ENCODE measurements around the gene CCDC154.
"Not testable (repeated sequence)": the region's sequence is repeated elsewhere in the genome, so short reads cannot be mapped to it uniquely, and the experiment has no call there.

Gene CCDC154

DNA sequence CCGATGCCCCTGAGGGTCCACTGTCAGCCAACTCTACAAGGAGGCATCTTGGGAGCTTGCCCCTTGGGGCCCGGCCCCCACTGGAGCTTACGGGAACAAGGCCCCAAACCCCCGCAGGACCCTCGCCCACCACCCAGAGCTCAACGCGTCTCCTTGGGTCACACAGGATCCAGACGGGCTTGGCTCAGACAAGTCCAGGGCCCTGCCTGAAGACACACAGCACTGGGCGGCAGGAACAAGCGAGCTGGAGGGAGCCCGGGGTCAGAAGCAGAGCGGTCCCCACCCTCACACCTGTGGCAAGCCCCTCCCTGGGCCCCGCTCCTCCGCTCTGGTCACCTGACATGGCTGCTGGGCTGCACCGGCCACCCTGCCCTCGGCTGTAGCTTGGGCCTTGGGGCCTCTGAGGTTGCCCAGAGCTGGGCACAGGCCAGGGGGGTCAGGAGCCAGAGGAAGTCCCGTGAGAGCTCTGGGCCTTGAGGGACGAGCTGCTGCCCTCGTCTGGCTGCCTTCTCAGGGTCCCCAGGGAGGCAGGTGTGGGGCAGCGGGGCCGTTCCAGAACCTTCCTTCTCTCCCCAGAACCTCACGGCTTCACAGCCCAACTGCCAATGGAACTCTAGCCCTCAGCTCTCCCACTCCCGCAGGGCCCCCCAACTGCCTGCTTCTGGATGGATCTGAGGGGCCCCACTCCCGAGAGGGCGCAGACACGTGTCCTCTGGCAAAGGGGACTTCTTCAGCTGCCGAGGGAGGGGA, at the start of gene CCDC154:
CCDC154 (minus strand) TSS at position 577 of the 750 bp plus-strand sequence; CDS start at position 343, 234 bp downstream.
- DNase-seq (ENCODE audit: low spot score), result no peak

DNA sequence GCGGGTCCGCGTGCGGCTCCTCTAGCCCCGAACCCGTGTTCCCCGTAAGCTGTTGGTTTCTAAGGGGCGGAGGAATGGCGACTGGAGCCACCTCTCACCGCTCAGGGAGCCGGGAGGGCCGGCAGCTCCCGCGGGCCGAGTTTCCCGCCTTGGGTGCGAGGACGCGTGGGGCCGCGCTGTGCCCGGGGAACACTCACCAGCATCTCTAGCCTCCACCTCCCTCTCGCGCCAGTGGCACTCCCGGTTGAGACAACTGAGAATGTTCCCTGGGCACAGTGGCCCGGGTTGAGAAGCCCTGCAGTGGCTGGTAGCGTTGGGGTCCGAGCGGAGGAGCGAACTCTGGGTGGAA, 49.4 kb upstream of the CCDC154 start:
- no peak for DNase-seq (ENCODE audit: low spot score)

GRCh38 chr16:1492923-1493745, 48.8 kb upstream of the CCDC154 start, which contains the start of gene TELO2:
Gene TELO2 (plus strand): TSS chr16:1493360. CDS start chr16:1494282, 922 bp downstream.
- DNase-seq (ENCODE audit: low spot score), result peak; percentile 92

DNA sequence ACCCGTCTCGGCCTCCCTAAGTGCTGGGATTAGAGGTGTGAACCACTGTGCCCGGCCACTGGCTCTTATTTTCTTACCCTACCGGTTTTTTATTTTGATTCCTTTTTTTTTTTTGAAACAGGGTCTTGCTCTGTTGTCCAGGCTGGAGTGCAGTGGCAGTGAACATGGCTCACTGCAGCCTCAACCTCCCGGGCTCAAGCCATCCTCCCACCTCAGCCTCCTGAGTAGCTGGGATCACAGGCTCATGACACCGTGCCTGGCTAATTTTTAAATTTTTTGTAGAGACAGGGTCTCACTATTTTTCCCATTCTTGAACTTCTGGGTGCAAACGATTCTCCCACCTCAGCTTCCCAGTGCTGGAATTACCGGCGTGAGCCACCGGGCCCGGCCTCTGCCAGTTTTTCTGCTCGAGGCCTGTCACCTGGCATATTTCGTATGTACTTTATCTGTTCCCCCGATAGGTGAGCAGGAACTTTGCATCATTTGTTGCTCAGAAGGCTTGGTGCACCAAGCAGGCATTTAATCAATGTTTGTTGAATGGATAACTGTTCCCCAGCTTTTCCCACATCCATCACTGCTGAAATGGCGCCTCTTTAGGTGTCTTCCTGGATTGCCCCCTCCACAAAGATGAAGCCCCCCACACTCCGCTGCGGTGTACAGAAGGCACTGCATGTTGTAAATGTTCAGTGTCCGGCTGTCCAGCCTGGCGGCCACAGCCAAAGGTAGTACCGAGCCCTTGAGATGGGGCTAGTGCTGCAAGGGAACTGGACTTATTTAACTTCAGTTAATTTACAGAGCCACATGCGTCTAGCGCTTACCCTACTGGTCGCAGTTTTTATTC, 47.9 kb upstream of the CCDC154 start:
- peak; percentile 63 for DNase-seq (ENCODE audit: low spot score)

DNA sequence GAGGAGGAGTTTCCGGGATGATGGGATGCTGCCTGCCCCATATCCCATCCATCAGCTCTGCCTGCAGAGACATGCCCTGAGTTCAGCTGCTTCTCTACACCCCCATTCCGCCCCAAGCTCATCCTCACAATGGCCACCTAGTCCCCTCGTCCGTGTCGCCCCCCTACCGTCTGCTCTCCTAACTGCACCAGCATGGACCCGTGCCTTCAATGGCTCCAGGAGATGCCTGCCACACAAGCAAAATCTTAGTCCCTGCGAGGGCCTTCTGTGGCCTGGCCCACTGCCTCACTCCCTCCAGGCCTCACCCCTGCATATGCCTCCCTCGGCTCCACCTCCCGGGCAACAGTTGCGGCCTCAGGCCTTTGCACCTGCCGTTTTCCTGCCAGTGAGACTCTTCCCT, 47.0 kb upstream of the CCDC154 start:
- no peak for DNase-seq (ENCODE audit: low spot score)

GRCh38 chr16:1489077-1489476, 44.7 kb upstream of the CCDC154 start:
- DNase-seq (ENCODE audit: low spot score), result no peak

- DNase-seq (ENCODE audit: low spot score), result no peak
Observed at GRCh38 chr16:1488619-1489018, 44.3 kb upstream of the CCDC154 start, which contains the start of gene PTX4. Gene PTX4 (minus strand): TSS chr16:1488944. CDS start chr16:1488909, 35 bp downstream.

DNA sequence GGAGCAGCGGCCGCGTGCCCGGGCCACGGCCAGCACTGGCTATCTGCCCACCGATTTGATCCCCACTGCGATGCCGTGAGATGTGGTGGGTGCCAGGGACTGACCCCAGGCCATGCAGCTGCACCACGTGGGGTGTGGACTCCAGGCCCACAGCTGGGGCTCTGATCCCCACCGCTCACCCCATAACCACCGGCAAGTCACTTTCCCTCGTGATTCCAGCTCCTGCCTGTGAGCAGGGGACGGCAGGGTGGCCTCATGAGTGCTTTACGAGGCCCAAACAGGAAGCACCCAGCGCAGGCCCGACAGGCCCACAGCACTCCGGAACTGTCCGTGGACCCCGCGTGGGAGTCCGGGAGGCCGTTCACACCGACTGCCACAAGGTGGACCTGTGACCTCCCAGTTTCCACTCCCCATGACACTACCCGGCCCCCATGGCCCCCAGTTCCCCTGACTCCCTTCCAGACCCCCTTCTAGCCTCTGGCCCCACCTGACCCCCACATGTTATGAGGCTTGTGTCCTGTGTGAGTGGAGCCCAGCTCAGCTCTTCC, 43.8 kb upstream of the CCDC154 start:
- no peak for DNase-seq (ENCODE audit: low spot score)

GRCh38 chr16:1487395-1488053, 43.2 kb upstream of the CCDC154 start:
- no peak for DNase-seq (ENCODE audit: low spot score)

DNA sequence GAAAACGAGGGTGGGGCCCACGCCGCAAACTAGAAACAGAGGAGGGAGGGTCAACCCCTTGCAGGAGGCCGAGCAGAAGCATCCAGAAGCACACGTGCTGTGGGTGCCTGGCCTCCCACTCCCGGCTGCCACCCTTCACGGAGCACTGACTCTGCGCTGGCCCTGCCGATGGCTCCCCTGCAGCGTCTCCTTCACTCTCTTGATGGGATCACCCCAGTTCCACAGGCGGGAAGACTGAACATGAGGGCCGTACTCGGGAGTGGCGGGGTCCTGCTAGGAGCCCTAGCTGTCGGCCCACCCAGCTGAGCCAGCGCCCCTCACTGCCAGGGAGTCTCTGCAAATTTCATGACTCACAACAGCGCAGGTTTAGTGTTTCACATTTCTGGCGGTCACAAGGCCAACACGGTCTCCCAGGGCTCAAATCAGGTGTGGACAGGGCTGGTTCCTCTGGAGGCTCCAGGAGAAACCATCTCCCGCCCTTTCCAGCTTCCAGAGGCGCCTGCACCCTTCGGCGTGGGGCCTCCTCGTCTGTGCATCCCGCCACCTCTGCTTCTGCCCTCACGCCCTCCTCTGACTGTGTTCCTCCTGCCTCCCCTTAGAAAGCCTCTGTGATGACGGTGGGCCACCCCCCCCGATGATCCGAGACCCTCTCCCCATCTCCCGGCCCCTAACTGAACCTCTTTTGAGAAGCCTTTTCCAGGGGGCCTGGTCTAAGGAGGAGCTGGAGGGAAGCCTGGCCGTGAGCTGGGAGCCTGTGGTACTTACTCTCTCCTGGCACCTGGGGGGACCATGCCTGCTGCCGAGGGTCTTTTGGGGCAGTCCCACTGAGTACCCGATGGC, 42.4 kb upstream of the CCDC154 start:
- no peak for DNase-seq (ENCODE audit: low spot score)

GRCh38 chr16:1485847-1486496, 41.6 kb upstream of the CCDC154 start:
- DNase-seq (ENCODE audit: low spot score), result no peak

- DNase-seq (ENCODE audit: low spot score), result no peak
Observed at GRCh38 chr16:1481906-1482835, 37.8 kb upstream of the CCDC154 start.

GRCh38 chr16:1478937-1479336, 34.6 kb upstream of the CCDC154 start:
- not testable (repeated sequence) for DNase-seq (ENCODE audit: low spot score)

DNA sequence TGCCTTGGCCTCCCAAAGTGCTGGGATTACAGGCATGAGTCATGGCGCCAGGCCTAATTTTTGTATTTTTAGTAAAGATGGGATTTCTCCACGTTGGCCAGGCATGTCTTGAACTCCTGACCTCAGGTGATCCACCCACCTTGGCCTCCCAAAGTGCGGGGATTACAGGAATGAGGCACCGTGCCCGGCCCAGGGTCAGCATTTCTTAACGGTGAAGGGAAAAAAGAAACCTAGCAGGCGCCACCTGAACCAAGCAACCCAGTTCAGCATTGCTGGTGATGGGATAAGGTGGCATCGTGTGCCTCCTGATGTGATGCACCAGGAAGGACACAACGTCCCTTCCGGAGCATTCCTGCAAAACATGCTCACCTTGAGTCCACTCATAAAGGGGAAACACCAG, 32.7 kb upstream of the CCDC154 start:
- DNase-seq (ENCODE audit: low spot score), result no peak

- DNase-seq (ENCODE audit: low spot score), result no peak
Observed at GRCh38 chr16:1475552-1476114, 31.3 kb upstream of the CCDC154 start.

DNA sequence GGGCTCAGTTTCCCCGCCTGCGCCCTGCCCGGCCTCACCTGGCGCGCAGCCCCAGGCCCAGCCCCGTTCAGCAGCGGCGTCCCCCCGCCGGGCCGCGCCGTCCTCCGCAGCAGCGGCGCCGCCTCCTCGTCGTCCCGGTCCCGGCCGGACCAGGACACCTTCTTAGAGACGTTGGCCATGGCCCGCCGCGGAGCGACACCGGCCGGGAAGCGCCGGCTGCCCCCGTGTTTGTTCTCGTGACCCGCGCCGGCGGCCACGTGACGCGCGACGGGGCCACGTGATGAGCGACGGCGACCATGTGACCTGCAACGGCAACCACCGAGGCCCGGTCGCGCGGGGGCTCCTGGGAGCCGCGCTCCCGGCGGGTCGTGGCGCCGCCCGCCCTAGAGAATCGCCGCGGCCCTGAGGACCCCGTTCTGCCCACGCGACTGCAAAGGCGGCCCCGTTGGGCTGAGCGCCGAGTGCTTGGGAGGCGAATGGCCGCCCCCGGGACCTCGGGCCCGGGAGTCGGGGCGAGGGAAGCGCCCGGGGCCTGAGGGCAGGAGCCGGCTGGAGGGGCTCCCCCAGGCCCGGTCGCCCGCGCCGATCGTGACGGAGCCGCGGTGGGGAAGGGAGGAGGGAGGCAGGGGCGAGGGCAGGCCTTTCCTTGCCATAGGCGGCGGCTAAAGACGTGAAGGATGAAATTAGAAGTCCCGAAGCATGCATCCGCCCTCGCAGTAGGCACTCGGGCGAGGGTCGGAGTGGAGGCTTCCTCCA, 30.6 kb upstream of the CCDC154 start, which contains the start of gene CLCN7:
CLCN7 (minus strand) TSS at position 233 of the 756 bp plus-strand sequence; CDS start at position 179, 54 bp downstream.
- DNase-seq (ENCODE audit: low spot score), result peak; percentile 92

DNA sequence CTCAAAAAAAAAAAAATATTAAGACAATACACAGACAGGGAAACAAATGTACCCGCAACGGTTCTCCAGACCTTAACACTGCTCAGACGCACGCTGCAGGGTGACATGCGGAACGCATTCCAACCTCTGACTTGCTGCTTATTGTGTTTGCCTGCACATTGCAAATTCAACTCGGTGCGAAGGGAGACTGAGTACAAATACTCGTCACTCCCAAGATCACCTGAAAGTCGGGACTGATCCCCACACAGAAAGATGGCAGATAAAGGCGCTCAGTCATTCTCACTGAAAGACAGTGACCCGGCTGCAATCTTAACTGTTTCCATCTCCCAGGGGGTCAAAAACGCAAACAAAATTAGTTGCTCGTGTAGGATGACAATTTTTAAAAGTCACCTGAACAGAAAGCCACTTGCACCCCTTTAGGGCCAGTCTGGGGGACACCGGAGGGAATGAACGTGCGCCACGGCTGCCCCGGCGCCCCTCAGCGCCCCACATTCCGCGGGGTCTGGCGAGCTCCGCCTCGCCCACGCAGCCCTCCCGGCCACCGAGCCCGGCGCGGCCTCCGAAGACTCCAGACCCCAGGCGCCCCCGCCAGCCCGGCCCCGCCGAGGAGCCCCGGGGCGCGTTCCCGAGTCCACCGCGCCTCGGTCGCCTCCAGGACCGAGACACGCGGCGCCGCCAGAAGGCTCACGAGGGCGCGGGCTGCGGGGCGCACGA, 29.9 kb upstream of the CCDC154 start:
- no peak for DNase-seq (ENCODE audit: low spot score)

Data from left forelimb (tissue), 1 donor.